Activated CD4-positive, alpha-beta T cell treated with anti-CD3 and anti-CD28 coated beads, Interleukin-2, amount 50 U/mL, for 4 hours (primary cell): ENCODE results near the gene CNKSR2.

ENCODE experiments used
- DNase-seq, 2 experiments: peaks; one replicate each; pipeline ENCODE4 v3.0.0-alpha.2; 2020

The CNKSR2 gene

DNA sequence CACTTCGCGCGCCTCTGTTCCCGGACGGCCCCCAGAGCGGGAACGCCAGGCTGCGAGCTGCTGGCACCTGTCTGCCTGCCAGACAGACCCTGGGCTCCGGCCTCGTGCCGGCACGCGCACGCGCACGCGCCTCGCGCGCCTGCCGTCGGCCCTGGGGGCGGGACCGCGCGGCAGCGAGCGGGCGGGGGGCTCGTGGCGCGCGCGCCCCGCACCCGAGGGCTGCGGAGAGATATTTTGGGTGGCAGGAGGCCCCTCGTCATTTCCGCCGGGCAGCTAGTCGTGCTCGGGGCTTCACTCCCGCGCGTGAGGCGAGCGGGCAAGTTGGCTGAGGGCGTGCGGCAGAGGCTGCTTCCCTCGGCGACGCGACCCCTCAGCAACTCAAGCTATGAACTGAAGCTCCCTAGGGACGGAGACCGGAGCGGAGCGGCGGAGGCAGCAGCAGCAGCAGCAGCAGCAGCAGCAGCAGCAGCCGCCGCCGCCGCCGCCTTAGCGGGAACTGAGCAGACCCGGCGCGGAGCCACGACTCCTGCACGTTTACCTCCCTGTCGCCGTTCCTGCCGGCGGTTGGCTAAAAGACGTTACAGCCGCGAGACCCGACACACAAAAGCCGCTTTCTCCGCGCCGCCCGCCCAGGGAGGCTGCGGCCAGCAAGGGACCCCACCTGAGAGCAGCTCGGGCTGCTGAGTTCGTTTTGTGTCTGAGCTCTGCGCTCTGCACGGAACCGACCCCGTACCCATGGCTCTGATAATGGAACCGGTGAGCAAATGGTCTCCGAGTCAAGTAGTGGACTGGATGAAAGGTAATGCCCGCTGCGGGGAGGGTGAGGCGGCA is at the start of gene CNKSR2:
TSS of gene CNKSR2 (plus strand) at position 256 of the 831 bp plus-strand sequence. CDS start at position 736, 480 bp downstream.
- peak; percentile 38 to 57 for DNase-seq

DNA sequence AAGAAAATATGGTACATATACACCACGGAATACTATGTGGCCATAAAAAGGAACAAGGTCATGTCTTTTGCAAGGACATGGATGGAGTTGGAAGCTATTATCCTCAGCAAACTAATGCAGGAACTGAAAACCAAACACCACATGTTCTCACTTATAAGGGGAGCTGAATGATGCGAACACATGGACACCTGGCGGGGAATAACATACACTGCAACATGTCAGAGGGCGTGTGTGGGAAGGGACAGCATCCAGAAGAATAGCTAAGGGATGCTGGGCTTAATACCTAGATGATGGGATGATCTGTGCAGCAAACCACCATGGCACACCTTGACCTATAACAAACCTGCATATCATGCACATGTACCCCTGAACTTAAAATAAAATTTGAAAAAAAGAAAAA is 19.5 kb upstream of the CNKSR2 start:
- DNase-seq = no peak

DNA sequence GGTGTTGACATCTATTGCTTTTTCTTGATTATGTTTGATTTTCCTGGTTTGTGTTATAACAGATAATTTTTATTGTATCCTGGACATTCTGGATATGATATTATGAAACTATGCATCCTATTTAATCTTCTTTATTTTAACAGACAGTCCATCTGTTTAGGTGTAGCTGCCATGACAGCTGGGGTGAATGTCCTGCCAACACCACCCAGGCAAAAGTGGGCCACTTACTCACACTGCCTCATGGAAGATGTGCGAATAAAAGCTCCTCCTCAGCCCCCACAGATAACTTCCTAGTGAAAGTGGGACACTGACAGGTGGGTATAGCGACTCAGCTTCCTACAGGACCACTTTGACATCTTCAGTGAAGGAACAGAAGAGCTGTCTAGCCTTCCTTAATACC is 18.4 kb upstream of the CNKSR2 start:
- DNase-seq = no peak

DNA sequence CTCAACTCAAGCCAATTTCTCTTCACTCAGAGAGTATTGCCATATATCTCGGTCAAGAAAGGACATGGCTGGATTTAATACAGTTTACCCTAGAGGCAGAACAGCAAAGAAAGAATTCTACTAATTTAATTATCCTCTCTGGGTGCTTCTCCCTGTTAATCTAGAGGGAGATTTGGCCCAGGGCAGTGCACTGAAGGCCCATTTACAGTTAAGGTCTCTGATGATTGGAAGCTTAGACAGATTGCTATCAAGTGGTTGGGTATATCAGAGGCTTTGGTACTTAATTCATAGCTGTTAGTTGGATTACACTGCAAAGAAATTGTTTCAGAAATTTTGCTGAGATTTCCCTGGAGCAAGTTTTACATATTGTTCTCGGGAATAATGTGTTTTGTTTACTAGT is 4.6 kb upstream of the CNKSR2 start:
- no peak for DNase-seq

DNA sequence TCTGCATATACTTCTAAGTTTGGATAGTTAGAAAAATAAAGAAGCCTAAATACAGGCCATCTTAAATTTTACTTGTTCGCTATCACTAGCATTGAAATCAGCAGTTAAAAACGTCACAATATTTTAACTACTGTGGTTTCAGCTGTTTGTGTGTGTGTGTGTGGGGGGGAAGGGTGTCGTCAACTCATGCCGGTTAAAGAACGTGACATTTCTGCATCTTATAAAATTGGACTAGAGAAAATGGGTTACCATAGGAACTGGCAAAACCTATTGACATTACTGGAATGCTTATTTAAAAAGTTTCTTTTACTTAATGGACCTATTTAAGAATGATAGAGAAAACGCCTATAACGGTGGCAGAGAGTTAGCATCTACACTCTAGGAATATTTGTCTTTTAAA is 1.2 kb upstream of the CNKSR2 start:
- no peak for DNase-seq

DNA sequence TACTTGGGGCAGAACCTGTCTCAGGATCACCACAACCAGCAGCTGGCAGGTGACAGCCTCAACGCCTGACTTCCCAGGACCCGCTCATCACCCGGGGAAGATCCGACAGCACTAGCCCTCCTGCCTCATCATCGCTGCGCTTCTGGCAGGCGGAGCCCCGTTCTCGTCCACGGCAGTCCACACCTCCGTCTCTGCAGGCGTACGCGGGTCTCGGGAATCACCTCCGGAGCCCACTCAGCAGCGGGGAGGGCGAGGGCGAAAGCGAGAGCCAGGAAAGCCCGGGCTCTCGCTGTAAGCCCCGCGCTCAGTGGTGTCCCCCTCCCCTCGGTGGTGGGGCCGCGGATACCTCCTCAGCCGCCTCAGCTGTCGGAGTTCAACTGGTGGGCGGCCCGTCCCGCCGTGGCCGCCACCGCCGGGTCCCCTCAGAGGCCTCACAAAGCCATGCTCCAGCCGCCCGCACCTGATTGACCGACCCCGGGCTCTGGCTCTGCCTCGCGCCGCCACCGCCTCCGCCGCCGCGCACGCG is 518 bp upstream of the CNKSR2 start:
- peak in 1 of 2 experiments; percentile 14 for DNase-seq

DNA sequence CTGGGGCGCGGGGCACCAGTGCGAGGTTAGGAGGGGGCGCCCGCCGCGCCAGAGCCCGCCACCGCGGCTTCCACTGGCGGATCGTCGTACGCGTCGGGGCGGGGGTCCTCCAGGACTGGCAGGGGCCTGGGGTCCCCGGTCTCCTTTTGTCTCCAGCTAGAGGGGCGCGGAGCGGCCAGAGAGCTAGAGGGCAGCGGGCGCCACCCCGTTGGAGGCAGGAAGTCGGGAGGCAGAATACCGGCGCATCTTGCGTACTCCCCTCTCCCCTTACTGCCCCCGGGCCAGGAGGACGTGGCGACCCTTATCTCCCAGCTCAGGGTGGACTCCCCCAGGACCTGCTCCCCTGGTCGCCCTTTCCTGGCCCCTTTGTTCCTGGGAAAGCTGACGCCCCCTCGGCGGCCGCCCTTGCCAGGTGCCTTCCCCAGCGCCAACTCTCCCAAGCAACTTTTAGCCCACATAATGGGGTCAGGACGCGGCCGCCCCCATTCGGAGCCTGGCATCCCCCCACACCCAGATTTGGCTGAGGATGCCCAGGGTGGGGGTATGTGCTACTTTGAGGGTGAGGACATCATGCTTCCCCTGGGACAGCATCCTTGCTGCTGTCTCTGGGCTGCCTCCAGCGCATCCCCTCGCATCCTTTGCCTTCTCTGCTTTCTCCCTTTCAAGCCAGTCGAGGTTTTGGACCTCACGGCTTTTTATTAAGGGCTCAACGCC is 933 bp downstream of the CNKSR2 start:
- DNase-seq = no peak

DNA sequence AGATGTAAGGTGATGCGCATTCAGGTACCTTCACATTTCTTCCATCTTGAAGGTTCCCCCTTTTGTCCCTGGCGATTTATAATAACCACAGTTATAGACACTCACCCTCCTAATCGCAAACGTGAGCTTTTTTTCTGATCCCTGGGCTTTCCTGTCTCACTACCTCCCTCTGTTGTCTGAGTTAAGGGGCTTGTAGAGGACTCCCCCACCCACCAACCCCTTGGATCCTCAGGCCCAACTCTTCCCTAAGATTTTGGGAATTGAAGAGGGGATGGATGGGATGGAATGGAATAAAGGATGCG is 1.4 kb downstream of the CNKSR2 start:
- no peak for DNase-seq

DNA sequence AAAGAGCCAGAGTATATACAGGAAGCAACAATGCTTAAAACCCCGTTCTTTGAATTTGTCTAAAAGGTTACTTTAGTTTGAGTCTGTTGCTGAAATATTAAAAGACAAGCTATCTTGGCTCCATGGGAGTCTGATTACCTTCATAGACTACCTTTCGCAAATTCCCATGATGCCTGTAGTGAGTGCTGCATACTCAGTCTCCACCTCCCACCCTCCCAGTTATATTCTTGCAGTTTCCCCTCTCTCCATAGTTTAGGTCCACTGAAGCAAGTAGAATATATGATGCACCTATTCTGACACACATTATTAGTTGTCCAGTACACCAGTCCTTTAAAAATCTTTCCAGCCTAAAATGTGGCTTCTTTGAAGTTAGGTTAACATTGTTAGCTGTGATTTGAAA is 2.4 kb downstream of the CNKSR2 start:
- no peak for DNase-seq

DNA sequence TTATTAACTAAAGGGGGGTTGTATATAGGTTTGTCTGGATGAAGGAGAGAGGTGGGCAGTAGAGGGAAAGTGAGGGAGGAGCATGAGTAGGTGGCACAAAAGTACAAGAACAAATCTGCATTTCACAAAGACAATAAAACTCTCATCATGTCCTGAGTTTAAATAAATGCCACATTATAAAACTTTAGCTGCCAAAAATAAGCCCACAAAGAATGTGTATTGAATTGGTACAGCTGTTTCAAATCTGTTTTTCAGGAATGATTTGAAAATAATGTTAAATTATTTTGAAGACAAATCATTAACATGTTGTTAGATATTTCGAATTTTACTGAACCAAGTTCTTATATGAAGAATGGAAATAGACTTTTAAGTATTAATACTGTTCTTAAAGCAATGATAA is 5.8 kb downstream of the CNKSR2 start:
- DNase-seq = no peak

DNA sequence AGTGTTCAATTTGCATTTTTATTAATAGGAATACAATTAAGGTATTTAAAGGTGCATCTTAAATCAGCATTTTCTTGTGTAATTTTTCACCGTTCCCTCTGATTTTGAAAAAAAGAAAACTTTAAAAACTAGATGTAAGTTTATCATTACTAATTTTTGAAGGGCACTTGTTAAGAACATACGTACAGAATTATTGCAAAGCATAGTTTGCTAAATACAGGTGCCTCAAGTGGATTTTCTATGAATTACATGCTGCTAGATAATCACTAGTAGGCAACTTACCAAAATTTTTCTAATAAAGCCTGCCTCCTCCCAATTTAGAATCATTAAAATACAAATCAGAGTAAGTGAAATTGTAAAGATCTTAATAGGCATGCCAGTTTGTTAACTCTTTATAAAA is 8.5 kb downstream of the CNKSR2 start:
- DNase-seq = no peak

DNA sequence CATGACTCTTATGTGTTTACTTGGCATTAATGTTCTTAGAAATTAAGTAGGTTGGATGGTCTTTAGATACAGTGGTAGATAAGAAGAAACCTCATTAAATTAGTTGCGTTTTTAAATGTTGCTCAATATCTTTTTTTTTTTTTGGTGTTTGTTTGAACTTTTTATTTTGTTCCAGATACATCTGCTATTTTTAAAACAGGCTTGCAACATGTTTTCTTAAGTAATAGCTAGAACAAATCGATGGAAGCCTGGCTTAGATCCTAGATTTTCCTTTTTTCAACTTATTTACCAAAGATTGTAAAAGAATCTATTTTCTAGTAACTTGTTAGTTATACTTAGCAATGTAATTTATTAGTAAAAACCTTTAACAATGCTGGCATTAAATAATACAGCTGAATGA is 9.3 kb downstream of the CNKSR2 start:
- DNase-seq = no peak

DNA sequence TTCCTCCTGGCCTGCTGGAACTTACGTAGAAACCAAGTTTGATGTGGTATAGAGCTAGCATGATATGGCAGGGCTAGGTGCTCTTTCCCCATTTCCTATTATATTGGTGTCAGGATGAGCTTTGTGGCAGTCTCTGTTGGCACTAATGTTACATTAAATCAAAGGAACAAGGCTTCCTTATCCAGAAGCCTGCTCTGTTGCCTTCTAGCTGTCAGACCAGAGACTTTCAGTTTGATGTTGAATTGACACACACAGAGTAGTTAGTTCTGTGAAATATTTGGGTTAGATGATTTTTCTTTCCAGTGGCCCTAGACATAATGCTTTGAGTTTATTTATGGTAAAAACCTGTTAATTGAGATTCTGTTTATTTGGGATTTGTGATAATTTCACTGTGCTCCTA is 10.0 kb downstream of the CNKSR2 start:
- DNase-seq = no peak

DNA sequence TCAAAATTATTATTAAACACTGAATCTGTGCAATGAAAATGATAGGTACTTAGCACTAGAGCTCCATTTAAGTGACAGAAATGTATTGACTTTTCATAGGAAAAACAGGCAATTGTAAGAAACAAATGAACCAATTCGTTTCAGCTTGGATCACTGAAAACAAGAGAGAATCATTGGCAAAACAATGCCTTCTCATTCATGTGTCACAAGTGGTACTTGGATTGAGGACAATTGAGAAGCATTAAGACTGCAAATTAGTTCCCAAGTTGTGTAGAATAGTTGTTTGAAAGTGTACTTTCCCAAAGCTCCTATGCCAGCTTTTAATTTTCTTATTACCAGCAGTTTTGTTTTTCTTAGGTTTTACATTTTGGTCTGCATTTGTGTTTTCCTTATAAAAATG is 20.6 kb downstream of the CNKSR2 start:
- no peak for DNase-seq

DNA sequence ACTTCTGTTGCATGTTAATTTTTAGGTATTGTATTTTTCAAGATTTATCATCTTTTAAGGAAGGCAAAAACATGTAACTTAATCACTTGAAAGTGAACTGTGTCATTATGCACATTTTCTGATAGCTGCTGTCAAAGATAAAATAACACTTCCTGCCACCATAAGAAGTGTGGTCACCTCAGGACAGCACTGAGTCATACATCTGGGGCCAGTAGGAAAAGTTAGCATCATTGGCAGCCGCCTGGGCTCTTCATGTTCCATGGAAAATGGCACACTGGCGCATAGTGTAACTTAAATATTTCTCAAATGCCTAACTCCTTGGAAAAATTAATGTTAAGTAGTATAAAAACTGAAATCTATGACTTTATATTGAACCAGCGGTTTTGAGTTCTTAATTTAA is 24.2 kb downstream of the CNKSR2 start:
- DNase-seq = no peak

DNA sequence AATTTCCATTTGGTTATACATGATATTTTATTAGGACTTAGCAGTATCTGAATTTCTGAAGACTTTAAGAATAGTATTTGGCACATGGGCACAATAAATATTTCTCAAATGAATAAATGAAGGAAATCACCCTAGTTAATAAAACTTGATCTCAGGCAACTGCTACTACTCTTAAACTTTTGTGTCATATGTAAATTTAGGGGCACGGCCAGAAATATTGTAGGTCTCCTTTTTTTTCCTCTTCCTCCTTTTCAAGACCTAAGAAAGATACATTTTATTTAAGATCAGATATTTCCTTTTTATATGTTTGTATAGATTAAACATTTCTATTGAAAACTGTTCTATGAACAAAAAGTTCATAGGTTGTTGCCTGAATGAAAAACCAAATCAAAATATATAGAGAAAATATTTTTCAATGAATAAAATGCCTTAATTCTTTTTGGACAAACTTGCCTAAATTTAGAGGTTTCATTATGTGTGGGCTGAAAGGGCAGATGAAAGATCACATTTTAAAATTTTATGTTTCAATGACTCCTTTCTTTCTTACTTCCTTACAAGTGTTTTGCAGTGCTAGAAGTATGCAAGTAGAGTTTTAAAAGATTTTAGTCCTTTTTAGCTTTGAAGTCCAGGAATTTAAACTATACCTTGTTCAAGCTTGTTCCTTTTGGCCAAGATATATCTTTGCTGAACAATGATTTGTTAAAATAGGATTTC is 26.3 kb downstream of the CNKSR2 start:
- DNase-seq = no peak

DNA sequence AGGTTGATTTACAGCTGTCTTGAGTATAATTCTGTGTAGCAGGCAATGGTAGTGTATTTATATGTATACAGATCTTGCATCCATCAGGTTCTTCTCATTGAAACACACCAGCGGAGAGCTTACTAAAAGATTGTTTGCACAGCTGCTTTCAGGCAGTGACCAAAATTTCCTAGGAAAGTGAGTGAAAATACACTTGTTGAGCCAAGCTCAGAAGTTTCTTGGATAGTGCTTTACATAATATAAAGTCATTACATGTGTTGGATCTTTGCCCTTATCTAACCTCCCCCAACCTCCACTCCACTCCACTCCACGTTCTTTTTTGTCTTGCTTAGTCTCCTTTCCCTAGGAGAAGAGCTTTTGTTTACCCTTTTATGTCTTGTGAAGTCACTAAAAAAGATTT is 34.1 kb downstream of the CNKSR2 start:
- no peak for DNase-seq

DNA sequence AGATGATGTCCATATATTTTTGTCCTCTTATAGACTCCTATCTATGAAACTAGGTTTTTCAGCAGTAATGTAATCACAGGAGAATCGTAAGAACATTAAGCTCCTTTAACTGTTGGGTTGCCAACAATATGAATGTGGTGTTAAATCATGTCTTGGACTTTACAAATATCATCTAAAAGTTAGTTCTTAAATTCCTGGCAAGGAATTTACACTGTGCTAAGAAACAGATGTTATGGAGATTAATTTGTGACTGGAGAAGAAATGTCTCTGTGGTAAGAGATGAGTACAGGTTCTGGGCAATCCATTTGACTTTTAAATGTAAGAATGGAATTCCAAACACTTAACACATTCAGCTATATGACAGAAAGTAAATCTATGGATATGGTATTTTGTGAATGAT is 34.6 kb downstream of the CNKSR2 start:
- no peak for DNase-seq

DNA sequence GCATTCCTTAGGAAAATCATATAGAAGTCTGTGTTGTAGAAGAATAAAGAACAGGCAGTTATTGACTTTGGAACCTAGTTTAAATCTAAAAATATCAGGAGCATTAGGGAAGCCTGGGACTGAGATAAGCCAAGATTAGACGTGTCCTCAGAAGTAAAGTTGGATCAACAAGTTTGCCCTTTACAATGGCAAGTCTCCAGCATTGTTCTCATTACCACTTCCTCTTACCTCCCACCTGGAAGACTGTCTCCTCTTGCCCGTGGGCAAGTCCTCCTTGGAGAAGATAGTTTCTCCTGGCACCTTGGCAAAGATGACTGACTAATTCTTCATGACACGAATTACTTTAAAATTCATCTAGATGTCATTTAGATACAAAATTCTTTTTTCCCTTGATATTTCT is 37.8 kb downstream of the CNKSR2 start:
- DNase-seq = no peak

DNA sequence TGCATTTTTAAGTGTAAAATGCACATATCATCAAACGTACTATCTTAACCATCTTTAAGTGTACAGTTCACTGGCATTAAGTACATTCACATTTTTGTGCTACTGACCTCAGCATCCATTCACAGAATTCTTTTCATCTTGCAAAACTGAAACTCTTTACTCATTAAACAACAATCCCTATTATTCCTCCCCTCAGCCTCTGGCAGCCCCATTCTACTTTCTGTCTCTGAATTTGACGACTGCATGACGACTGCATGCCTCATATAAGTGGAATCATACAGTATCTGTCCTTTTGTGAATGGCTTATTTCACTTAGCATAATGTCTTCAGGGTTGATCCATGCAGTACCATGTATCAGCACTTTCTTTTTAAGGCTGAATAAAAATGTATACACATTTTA is 38.7 kb downstream of the CNKSR2 start:
- no peak for DNase-seq

DNA sequence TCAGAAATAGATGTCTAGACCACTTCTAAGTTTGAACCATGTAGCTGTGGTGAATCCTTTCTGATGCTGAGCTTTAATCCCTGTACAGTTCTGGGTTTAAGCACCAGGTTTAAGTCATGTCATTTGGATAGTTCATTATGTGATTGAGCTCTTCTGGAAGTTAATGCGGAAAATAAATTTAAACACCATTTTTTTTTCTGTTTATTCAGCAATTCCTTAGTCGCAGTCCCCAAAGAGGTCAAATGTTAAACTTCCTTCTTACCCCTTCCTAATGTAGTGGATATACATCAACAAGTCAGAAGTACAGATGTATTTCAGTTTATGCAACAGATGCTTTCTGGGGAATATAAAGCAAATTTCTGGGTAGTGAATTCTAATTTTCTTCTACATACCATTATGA is 52.9 kb downstream of the CNKSR2 start:
- DNase-seq = no peak

DNA sequence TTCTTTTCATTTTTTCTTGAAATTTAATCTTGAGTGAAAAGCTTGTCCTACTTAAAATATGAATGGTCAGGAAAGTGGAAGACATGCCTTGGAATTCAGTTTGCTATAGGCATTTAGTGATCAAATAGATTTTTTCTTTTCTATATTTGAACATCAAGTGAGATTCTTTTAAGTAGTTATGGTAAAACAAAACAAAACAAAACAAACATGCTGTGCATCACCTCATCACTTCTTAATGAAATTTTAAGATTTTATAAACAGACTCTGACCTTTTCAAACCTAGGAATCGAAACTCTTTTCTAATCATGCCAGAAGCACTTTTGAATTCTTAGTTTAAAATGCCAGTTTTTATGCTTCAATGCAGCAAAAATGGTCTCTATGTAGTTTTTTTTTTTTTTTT is 62.8 kb downstream of the CNKSR2 start:
- no peak for DNase-seq

DNA sequence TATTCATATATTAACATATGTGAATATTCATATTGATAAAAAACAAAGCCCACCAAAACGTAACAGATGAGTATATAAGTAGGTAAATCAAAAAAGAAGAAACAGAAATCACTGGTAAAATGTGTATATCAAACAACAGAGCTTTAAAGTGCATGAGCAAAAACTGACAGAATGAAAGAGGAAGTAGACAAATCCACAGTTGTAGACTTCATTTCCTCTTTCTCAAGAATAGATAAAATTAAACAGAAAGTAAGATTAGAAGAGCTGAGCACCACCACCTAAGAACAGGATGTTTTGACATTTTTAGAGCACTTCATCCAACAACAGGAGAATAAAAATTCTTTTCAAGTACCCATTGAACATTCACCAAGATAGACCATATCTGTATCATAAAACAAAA is 64.6 kb downstream of the CNKSR2 start:
- no peak for DNase-seq

DNA sequence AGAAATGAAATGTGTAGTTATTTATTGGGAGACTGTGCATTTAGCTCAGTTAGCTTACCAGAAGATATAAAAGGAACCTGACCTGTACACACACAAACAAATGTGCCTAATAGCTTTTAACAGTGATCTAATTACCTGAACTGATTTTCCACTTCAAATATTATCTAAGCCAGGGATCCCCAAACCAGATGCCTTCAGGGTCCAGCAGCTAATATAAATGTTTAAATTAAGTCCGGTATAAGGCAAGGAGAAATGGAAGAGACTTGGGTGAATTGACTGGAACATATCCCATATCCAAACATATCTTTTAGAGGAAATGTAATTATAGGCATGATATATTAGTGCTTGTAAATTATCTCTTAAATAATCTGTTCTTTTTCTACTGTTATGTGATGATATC is 66.7 kb downstream of the CNKSR2 start:
- DNase-seq = no peak
